Cardiac septum (tissue), 1 donor: ENCODE measurements around the gene IL1RAP. TPM values are rescaled to one million over a fixed set of nuclear protein-coding genes. Genes with fewer than 3 reads are reported as not detected.
"Not testable (repeated sequence)": the region's sequence is repeated elsewhere in the genome, so short reads cannot be mapped to it uniquely, and the experiment has no call there.

Source experiments
- DNase-seq: peaks from one replicate; pipeline ENCODE4 v3.0.0-alpha.2; 2020; ENCODE audit warnings: low spot score
- intact Hi-C: fragments of 100-400 bp; cut with DNase I; formaldehyde crosslinking; loops from one replicate; pipeline ENCODE4 v1.14.0; 2022
- total RNA-seq: library from RNA; stranded (reverse); fragmentation: NEBNext Ultra II Directional; extraction: Animal tissue kit (Norgen Biotek cat#: 25700); gene quantifications from one replicate; pipeline ENCODE4 v1.2.1, GENCODE V29; 2021
- donor health status: DM: no; HTN: no; CAD: no.

Gene IL1RAP
- total RNA-seq, 1 donor from 2014 or later = 20.4 TPM

GRCh38 chr3:190620886-190621608 is 107.2 kb downstream of the IL1RAP start:
- no peak for DNase-seq
- intact Hi-C loops = no loop called here

DNA sequence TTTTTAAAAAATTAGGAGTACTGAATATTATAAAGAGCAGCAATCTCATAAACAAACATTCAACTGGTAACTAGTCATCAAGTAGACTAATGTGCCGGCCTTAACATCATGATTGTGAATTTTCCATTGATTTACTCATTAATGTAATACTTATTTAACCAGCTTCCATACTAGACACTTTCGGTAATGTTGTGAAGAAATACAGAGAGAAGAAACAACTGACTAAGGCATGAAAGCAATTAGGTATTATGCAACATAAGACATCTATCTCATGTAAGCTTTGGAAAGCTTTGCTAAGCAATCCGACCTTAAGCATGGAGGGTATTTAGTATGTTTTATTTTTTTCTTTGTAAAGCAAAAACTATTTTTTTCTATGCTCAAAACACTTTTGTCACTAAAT is 108.0 kb downstream of the IL1RAP start:
- DNase-seq = no peak
- intact Hi-C loops = no loop called here

DNA sequence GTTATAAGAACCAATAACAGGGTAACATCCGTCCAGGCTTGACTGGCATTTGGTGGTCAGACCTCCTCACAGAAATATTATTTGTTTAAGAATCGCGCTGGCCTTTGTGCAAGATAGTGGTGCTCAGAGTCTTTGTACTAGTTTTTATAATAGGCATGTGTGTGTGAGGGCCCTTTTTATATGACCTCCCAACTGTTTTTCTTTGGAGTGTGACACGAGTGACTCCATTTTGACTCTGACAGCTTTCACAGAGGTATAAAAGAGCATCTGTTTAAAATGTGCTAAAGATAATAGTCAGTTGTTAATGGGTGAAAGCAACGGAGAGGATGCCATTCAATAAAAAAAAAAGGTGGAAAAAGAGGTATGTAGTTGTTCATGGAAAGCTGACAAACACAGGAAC is 110.4 kb downstream of the IL1RAP start:
- DNase-seq = no peak
- intact Hi-C loops = no loop called here

DNA sequence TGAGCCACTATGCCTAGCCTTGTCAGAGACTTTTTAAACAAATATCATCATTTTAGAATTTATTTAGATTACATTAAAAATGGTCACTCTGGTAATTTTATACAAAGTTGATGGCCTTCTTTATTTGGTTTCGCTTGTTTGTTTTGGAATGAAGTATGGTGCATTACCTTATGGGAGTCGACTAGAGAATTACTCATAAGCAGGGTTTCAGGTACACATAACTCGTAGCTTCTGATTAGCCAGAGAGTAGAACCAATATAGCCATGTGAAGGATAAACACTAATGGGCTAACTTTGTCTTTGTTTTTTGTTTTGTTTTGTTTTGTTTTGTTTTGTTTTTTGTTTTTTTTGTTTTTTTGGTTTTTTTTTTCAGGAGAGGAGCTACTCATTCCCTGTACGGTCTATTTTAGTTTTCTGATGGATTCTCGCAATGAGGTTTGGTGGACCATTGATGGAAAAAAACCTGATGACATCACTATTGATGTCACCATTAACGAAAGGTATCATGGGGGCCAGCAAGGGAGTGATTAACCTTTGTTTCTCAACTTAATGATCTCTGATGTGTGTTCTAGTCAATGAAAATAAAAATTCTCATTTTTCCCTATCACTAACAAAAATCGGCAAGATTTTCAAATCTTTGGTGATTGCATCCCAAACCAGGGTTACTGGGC is 113.2 kb downstream of the IL1RAP start:
- DNase-seq = no peak
- intact Hi-C loops = no loop called here

- DNase-seq = no peak
- intact Hi-C loops = no loop called here
Measured at GRCh38 chr3:190629088-190629487, 115.2 kb downstream of the IL1RAP start.

- DNase-seq = no peak
- intact Hi-C loops = no loop called here
Measured at GRCh38 chr3:190631295-190631694, 117.4 kb downstream of the IL1RAP start.

GRCh38 chr3:190641564-190641963 is 127.7 kb downstream of the IL1RAP start:
- DNase-seq = no peak
- intact Hi-C loops = loop anchor here (10.0 kb wide), 1 partner anchor 127 kb away; the partner anchor contains the start of gene IL1RAP

- no peak for DNase-seq
Measured at GRCh38 chr3:190642016-190642415, 128.1 kb downstream of the IL1RAP start.

GRCh38 chr3:190644035-190644434 is 130.2 kb downstream of the IL1RAP start:
- intact Hi-C loops = loop anchor here (10.0 kb wide), 1 partner anchor 129 kb away; the partner anchor contains the start of gene IL1RAP
- DNase-seq = no peak

More at GRCh38 chr3:190642016-190642415, 128.1 kb downstream of the IL1RAP start:
- intact Hi-C loops = loop anchor here (10.0 kb wide), 1 partner anchor 127 kb away; the partner anchor contains the start of gene IL1RAP

GRCh38 chr3:190644766-190645165 is 130.9 kb downstream of the IL1RAP start:
- DNase-seq = no peak

DNA sequence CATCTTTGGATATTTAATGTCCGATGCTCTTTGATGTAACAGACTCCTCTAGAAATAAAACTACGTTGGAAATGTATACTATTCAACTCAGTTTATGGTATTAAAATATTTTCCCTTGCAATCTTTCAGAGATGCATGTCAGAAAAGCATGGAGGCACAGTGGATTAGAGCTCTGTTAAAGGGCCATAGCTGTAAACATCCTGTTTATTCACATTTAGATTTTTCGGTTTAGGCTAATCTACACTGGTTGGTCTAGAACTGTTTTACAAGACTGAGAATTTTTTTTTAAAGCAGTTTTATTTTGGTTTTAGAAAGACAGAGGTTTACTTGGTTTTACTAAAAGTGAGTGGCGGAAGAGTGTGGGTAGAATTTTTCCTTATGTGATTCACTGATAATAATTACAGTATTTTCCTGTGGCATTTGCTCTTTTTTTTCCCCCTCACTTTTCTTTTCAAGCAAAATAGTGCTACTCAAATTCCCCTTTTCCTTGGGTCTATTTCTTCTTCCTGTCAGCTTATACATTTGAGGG is 132.1 kb downstream of the IL1RAP start:
- intact Hi-C loops = loop anchor here (10.0 kb wide), 1 partner anchor 131 kb away; the partner anchor contains the start of gene IL1RAP
- no peak for DNase-seq

More at GRCh38 chr3:190644766-190645165, 130.9 kb downstream of the IL1RAP start:
- intact Hi-C loops = loop anchor here (10.0 kb wide), 1 partner anchor 130 kb away; the partner anchor contains the start of gene IL1RAP

- no peak for DNase-seq
- intact Hi-C loops = loop anchor here (10.0 kb wide), 1 partner anchor 132 kb away; the partner anchor contains the start of gene IL1RAP
Measured at GRCh38 chr3:190646996-190647395, 133.1 kb downstream of the IL1RAP start.

- no peak for DNase-seq
- intact Hi-C loops = no loop called here
Measured at GRCh38 chr3:190655933-190656332, 142.0 kb downstream of the IL1RAP start.

DNA sequence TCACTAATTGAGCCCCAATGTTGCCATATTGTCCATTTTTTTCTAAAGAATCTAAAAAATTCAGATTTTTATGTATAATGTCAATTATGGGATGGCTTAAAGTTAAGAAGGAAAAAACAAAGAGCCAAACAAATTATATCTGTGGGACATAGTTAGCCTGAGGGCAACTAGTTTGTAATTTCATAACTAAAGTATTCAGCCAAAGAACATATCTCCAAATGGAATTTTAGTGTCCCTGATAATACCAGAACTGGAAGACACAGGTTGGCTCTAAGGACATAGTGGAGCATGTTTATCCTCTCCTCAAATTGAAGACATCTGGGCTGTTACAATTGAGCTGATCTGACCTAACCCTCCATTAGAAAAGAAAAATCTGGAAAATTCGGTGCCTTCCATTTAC is 144.2 kb downstream of the IL1RAP start:
- no peak for DNase-seq
- intact Hi-C loops = no loop called here

DNA sequence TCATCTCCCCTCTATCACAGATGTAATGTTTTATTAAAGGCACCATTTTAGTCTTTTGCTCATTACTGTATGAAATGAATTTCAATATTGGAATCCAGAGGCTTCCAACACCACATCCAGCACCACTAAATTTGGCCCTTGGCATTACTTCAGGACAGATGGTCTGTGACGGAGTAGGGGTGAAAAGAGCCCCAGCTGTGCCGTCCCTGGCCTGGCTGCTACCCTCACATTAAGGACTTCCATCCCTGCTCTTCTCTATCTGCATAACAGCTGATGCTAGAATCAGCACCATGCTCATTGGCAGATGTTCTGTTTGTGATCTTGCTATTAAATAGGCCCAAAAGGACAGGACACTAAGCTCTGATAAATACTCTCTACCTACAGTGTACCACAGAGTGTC is 152.9 kb downstream of the IL1RAP start:
- no peak for DNase-seq
- intact Hi-C loops = no loop called here

DNA sequence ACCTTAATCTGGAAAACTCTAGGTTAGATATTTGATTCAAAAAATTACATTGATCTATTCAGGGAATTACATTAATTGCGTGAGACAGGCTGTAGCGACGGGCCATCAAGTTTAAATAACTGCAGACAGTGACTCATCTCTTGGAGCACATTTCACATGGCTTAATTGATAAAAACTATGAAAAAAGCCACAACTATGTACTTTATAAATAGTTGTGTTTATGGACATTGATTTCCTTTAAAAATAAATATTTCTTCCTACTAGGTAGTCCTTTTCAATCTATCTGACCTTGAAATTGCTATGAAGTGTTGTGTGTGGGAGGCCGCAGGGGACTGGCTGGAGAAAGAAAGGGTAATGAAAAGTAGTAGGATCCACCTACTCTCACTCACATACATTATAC is 157.8 kb downstream of the IL1RAP start:
- no peak for DNase-seq
- intact Hi-C loops = no loop called here

DNA sequence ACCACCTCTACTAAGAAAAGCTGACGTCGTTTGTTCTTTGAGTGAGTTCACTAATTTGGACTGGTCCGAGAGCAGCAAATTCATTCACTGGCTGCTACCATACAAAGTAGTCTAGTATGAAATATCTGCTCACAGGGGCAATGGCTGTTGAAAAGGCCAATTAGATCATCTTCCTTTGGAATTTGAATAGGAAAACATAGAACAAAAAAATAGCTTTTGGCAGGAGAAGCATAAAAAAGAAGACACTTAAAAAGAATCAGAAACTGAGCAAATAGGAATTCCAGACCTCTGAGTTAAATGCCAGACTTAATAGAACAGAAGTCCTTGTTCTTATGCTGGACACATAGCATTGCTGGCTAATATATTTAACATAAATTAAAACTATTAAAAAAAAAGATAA is 159.3 kb downstream of the IL1RAP start:
- intact Hi-C loops = no loop called here
- DNase-seq = no peak

- intact Hi-C loops = no loop called here
- no peak for DNase-seq
Measured at GRCh38 chr3:190676481-190676880, 162.6 kb downstream of the IL1RAP start.

DNA sequence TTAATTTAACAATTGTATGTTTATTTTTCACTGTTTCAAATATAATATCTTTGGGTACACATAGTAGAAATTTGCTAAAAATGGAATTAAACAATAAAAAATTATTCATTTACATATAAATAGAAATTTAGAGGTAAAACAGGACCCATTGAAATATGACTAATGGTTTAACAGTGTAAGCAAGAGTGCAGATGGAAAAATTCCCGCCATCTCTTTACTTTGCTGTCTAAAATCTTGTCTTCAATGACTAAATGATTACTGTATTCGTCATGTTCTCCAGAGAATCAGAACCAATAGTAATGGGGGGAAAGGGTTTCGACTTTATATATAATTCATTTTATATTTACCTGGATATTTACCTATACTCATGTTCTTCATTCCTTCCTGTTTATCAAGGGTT is 163.1 kb downstream of the IL1RAP start:
- intact Hi-C loops = no loop called here

DNA sequence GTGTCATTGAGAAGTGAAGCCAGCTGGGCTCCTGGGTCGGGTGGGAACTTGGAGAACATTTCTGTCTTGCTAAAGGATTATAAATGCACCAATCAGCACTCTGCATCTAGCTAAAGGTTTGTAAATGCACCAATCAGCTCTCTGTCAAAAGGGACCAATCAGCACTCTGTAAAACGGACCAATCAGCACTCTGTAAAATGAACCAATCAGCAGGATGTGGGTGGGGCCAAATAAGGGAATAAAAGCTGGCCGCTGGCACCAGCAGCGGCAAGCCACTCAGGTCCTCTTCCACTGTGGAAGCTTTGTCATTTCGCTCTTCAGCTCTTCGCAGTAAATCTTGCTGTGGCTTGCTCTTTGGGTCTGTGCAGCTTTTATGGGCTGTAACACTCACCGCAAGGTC is 164.0 kb downstream of the IL1RAP start:
- DNase-seq, intact Hi-C loops: not testable (repeated sequence)

More for the DNA sequence above, 163.1 kb downstream of the IL1RAP start:
- DNase-seq = no peak
